Retinal pigment epithelial cell (primary cell): Measurements from ENCODE around the gene YAP1.
A peak's percentile ranks its signal among the peaks of the same experiment; 100 is the strongest.

ENCODE experiments used
- DNase-seq: peaks from one replicate; pipeline ENCODE4 v3.0.0-alpha.2; 2010; ENCODE audit warnings: low read depth
- H3K4me3 ChIP-seq: 2 replicates; pipeline ENCODE4 v1.5.1; 2011; ENCODE audit warnings: mild to moderate bottlenecking, low read length, control low read depth, moderate library complexity
- CTCF ChIP-seq: conservative IDR thresholded peaks from 2 replicates; pipeline ENCODE4 v1.5.1; 2011; ENCODE audit warnings: low read depth, low read length, control low read depth, inconsistent platforms

Gene YAP1

GRCh38 chr11:102274628-102275027 is 164.4 kb downstream of the YAP1 start:
- no peak overlapping the region for H3K4me3 ChIP-seq
- DNase-seq, result no peak
- no peak for TF ChIP-seq CTCF

GRCh38 chr11:102276362-102276761 is 166.1 kb downstream of the YAP1 start:
- DNase-seq, result no peak
- H3K4me3 ChIP-seq, result no peak overlapping the region
- no peak for TF ChIP-seq CTCF

GRCh38 chr11:102276783-102277182 is 166.5 kb downstream of the YAP1 start:
- DNase-seq, result no peak
- no peak for TF ChIP-seq CTCF
- H3K4me3 ChIP-seq, result no peak overlapping the region

- H3K4me3 ChIP-seq, result peak overlapping the region; percentile 19
- TF ChIP-seq CTCF, result peak; percentile 23
- no peak for DNase-seq
Observed at GRCh38 chr11:102279641-102280170, 169.5 kb downstream of the YAP1 start.

- TF ChIP-seq CTCF, result no peak
- DNase-seq, result no peak
- H3K4me3 ChIP-seq, result no peak overlapping the region
Observed at GRCh38 chr11:102280245-102280833, 170.1 kb downstream of the YAP1 start.
